Measurements from ENCODE around the gene SSBP4.

The SSBP4 gene

GRCh38 chr19:18434411-18435175 lies 15.4 kb downstream of the SSBP4 start:
- DNase-seq: peak; percentile 39

- DNase-seq: peak; percentile 43
Measured at GRCh38 chr19:18435178-18435841, 16.1 kb downstream of the SSBP4 start.

- DNase-seq: peak; percentile 44
Measured at GRCh38 chr19:18435842-18436670, 16.9 kb downstream of the SSBP4 start.

- peak; percentile 89 for DNase-seq
Measured at GRCh38 chr19:18436671-18437490, 17.7 kb downstream of the SSBP4 start.

- peak; percentile 79 for DNase-seq
Measured at GRCh38 chr19:18437491-18438330, 18.5 kb downstream of the SSBP4 start, which contains the start of gene ISYNA1. Gene ISYNA1, minus strand, starts transcription at chr19:18438133. Its CDS starts 154 bp downstream, at chr19:18437979.

- peak; percentile 65 for DNase-seq
Measured at GRCh38 chr19:18438331-18439024, 19.3 kb downstream of the SSBP4 start.

GRCh38 chr19:18439025-18439909 lies 20.1 kb downstream of the SSBP4 start:
- DNase-seq: peak; percentile 44

GRCh38 chr19:18439910-18440237 lies 20.7 kb downstream of the SSBP4 start:
- DNase-seq: peak; percentile 33

GRCh38 chr19:18440415-18440877 lies 21.2 kb downstream of the SSBP4 start:
- DNase-seq: no peak

GRCh38 chr19:18440936-18441803 lies 22.0 kb downstream of the SSBP4 start:
- DNase-seq: no peak

- no peak for DNase-seq
Measured at GRCh38 chr19:18441804-18442788, 22.9 kb downstream of the SSBP4 start.

GRCh38 chr19:18442941-18443340 lies 23.7 kb downstream of the SSBP4 start:
- DNase-seq: no peak

GRCh38 chr19:18443406-18443805 lies 24.2 kb downstream of the SSBP4 start:
- DNase-seq: no peak

- no peak for DNase-seq
Measured at GRCh38 chr19:18443831-18444230, 24.6 kb downstream of the SSBP4 start.

GRCh38 chr19:18444513-18444912 lies 25.3 kb downstream of the SSBP4 start:
- no peak for DNase-seq

GRCh38 chr19:18445262-18445948 lies 26.2 kb downstream of the SSBP4 start:
- DNase-seq: no peak
